Muscle layer of duodenum (tissue), 2 donors: ENCODE data around the gene P4HB.

ENCODE experiments used
- H3K27ac ChIP-seq: one replicate; pipeline ENCODE4 v1.7.0; 2013; ENCODE audit warnings: mild to moderate bottlenecking, low read length
- H3K27me3 ChIP-seq: one replicate; pipeline ENCODE4 v1.7.0; 2013; ENCODE audit warnings: low read depth, mild to moderate bottlenecking, control low read depth, low read length
- H3K36me3 ChIP-seq, 2 donors: one replicate each; pipeline ENCODE4 v1.7.0; 2013; ENCODE audit warnings: low read length in 2 of 2, control low read depth in 1 of 2, mild to moderate bottlenecking in 1 of 2; ENCODE audit not compliant: insufficient read depth in 2 of 2, control insufficient read depth in 1 of 2
- H3K4me1 ChIP-seq, 2 donors: one replicate each; pipeline ENCODE4 v1.7.0; 2013; ENCODE audit warnings: low read length in 2 of 2, mild to moderate bottlenecking in 2 of 2, control low read depth in 1 of 2, moderate library complexity in 1 of 2; ENCODE audit not compliant: insufficient read depth in 2 of 2, control insufficient read depth in 1 of 2
- H3K4me3 ChIP-seq, 2 donors: one replicate each; pipeline ENCODE4 v1.7.0; 2013; ENCODE audit warnings: low read length in 2 of 2, low read depth in 1 of 2, mild to moderate bottlenecking in 1 of 2
- H3K9me3 ChIP-seq, 2 donors: one replicate each; pipeline ENCODE4 v1.7.0; 2013; ENCODE audit warnings: low read length in 2 of 2, control low read depth in 1 of 2, mild to moderate bottlenecking in 1 of 2; ENCODE audit not compliant: control insufficient read depth in 1 of 2
- donor health status: healthy.

Gene P4HB

GRCh38 chr17:81802856-81803643 lies 57.3 kb downstream of the P4HB start:
- no peaks in the 10 kb centered on the region for H3K9me3 ChIP-seq
- no peak overlapping the region for H3K4me3 ChIP-seq
- H3K36me3 ChIP-seq = no peaks in the 10 kb centered on the region
- H3K4me1 ChIP-seq = peaks cover 0 to 13% of the 10 kb centered on the region in 2 donors
- peaks cover 43% of the 10 kb centered on the region for H3K27me3 ChIP-seq
- no peak overlapping the region for H3K27ac ChIP-seq

- Histone ChIP-seq H3K27me3 (peaks cover 43% of the 10 kb centered on the region), H3K36me3 (no peaks in the 10 kb centered on the region), H3K4me1 (peaks cover 0 to 13% of the 10 kb centered on the region in 2 donors), H3K4me3 (no peak overlapping the region), H3K27ac (no peak overlapping the region), H3K9me3 (no peaks in the 10 kb centered on the region)
Measured at GRCh38 chr17:81802048-81802758, 58.1 kb downstream of the P4HB start.

- Histone ChIP-seq H3K9me3 (no peaks in the 10 kb centered on the region), H3K4me3 (no peak overlapping the region), H3K27me3 (peaks cover 42% of the 10 kb centered on the region), H3K36me3 (no peaks in the 10 kb centered on the region), H3K4me1 (peaks cover 0 to 13% of the 10 kb centered on the region in 2 donors), H3K27ac (no peak overlapping the region)
Measured at GRCh38 chr17:81801327-81801726, 59.0 kb downstream of the P4HB start.

DNA sequence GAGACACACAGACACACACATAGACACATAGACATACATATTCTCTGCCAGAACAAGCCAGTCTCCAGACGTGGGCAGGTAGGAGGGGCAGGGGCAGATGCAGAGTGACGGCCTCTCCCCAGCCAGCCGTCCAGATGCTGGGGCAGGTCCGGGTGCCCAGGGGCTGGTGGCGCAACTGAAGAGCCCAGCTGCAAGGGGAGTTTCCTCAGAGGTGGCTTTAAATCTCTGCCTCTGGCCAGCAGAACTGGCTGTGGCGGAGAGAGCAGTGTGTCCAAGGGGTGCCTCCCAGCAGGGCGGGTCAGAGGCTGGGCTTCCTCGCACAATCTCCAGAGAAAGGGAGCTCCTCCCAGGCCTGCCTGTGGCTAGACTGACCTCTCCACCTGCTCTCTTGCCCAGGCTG lies 65.8 kb downstream of the P4HB start:
- Histone ChIP-seq H3K4me1 (no peaks in the 10 kb centered on the region), H3K27me3 (peaks cover 16% of the 10 kb centered on the region), H3K4me3 (no peak overlapping the region), H3K27ac (no peak overlapping the region), H3K9me3 (no peaks in the 10 kb centered on the region), H3K36me3 (no peaks in the 10 kb centered on the region)

- Histone ChIP-seq H3K27ac (no peak overlapping the region), H3K4me1 (no peaks in the 10 kb centered on the region), H3K9me3 (no peaks in the 10 kb centered on the region), H3K4me3 (no peak overlapping the region), H3K27me3 (peaks cover 16% of the 10 kb centered on the region), H3K36me3 (no peaks in the 10 kb centered on the region)
Measured at GRCh38 chr17:81794074-81794476, 66.3 kb downstream of the P4HB start.
